Gastrocnemius medialis (tissue), 4 donors: Measurements from ENCODE around the gene MAPRE2. TPM values are rescaled to one million over a fixed set of nuclear protein-coding genes. Genes with fewer than 3 reads are reported as not detected.

ENCODE experiments used
- ATAC-seq, 2 donors: fragments of 150-250 bp; one replicate each; pipeline ENCODE4 v1.9.1; 2016
- DNase-seq, 2 donors: peaks; one replicate each; pipeline ENCODE4 v3.0.0-alpha.2; 2019
- H3K27ac ChIP-seq, 4 donors: fragments of 200-600 bp; sonication (generic); 1 replicate in 1 of 4; 2 replicates in 3 of 4; pipeline ENCODE4 v1.5.1; 2016 to 2018; ENCODE audit warnings: mild to moderate bottlenecking in 2 of 4, moderate library complexity in 1 of 4
- H3K27me3 ChIP-seq, 3 donors: fragments of 200-600 bp; sonication (generic) in 2 of 3; 1 replicate in 1 of 3; 2 replicates in 2 of 3; pipeline versions ENCODE4 v1.5.1 to v1.6.0; 2016 to 2019; ENCODE audit warnings: mild to moderate bottlenecking in 1 of 3, moderate library complexity in 1 of 3
- H3K36me3 ChIP-seq, 2 donors: fragments of 200-600 bp; sonication (generic) in 1 of 2; one replicate each; pipeline ENCODE4 v1.5.1; 2017 to 2018
- H3K4me1 ChIP-seq, 2 donors: fragments of 200-600 bp; sonication (generic) in 1 of 2; one replicate each; pipeline ENCODE4 v1.5.1; 2016 to 2017; ENCODE audit warnings: mild to moderate bottlenecking in 2 of 2
- H3K4me3 ChIP-seq, 4 donors: fragments of 200-600 bp; sonication (generic) in 3 of 4; 1 replicate in 1 of 4; 2 replicates in 3 of 4; pipeline ENCODE4 v1.5.1; 2016 to 2019; ENCODE audit warnings: mild to moderate bottlenecking in 2 of 4
- H3K9me3 ChIP-seq, 3 donors: fragments of 200-600 bp; sonication (generic) in 2 of 3; 1 replicate in 1 of 3; 2 replicates in 2 of 3; pipeline ENCODE4 v1.5.1; 2016 to 2019
- POLR2A ChIP-seq, 2 donors: fragments of 450-650 bp; IDR thresholded peaks; one replicate each; pipeline ENCODE4 v1.6.1; 2017; ENCODE audit warnings: antibody characterized with exemption in 2 of 2, mild to moderate bottlenecking in 2 of 2, moderate library complexity in 2 of 2
- in situ Hi-C, 4 donors: fragments of 200-750 bp; cut with MboI; loops; one replicate each; pipeline versions ENCODE4 v1.15.0 to v1.8.0; 2017; ENCODE audit warnings: low sequenced_read_pairs in 4 of 4
- intact Hi-C: fragments of 100-400 bp; cut with DNase I; formaldehyde crosslinking; loops from one replicate; pipeline ENCODE4 v1.15.1; 2023; ENCODE audit warnings: low total_unique reads
- total RNA-seq, 4 donors: library from RNA; depleted of rRNA; stranded (reverse); fragments of >200 nt; gene quantifications; one replicate each; pipeline versions ENCODE4 v1.1.0 to v1.2.3, GENCODE V29; 2016
- TF ChIP-seq, protein P1 (sequence below), 5 experiments: fragments of 450-650 bp in 3 of 5; fragments of 200-600 bp in 2 of 5; sonication (generic) in 2 of 5; IDR thresholded peaks in 4 of 5; conservative IDR thresholded peaks in 1 of 5; 1 replicate in 4 of 5; 2 replicates in 1 of 5; pipeline ENCODE4 v1.5.1; 2016 to 2019; ENCODE audit warnings: antibody characterized with exemption in 5 of 5, mild to moderate bottlenecking in 3 of 5, moderate library complexity in 3 of 5

The MAPRE2 gene
- total RNA-seq, 4 donors from 2014 or later, result 21.3 to 46.2 (median 34.4) TPM

DNA sequence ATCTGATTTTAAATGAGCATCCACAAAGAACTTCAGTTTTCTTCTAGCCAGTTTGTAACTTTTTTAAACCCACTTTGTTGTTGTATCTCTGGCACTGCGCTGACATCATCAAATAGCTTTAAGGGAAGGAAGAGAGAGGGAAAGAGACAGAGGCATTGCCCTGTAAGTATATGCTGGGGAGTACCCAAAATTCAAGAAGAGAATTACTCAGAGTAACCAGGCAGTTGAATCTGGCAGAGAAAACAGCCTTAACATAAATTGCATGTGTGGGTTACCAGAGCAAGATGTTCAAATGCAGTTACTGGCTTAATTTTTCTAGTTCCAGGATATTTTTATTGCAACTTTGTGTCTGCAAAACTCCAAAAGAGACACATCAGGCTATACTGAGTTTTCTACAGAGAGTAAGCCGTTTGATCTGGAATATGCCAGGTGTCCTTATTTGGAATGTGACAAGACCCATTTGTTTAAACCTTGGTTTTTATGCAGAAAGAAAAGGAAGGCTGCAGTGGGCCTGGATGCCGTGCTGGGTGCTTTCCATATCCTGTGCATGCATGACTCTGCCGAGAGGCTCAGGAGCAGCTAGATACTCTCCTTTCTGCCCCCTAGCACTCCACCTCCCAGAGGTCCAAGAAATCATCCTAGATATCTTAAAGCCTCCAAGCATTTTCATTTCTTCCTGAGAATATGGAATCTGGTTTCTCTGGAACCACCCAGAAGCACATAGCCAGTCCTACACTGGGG is 93.7 kb downstream of the MAPRE2 start:
- no peaks in the 10 kb centered on the region for H3K9me3 ChIP-seq
- no peak for DNase-seq
- no peak for TF ChIP-seq POLR2A (IDR thresholded peaks at IDR 0.05)
- TF ChIP-seq, protein P1, sequence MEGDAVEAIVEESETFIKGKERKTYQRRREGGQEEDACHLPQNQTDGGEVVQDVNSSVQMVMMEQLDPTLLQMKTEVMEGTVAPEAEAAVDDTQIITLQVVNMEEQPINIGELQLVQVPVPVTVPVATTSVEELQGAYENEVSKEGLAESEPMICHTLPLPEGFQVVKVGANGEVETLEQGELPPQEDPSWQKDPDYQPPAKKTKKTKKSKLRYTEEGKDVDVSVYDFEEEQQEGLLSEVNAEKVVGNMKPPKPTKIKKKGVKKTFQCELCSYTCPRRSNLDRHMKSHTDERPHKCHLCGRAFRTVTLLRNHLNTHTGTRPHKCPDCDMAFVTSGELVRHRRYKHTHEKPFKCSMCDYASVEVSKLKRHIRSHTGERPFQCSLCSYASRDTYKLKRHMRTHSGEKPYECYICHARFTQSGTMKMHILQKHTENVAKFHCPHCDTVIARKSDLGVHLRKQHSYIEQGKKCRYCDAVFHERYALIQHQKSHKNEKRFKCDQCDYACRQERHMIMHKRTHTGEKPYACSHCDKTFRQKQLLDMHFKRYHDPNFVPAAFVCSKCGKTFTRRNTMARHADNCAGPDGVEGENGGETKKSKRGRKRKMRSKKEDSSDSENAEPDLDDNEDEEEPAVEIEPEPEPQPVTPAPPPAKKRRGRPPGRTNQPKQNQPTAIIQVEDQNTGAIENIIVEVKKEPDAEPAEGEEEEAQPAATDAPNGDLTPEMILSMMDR (IDR thresholded peaks at IDR 0.05 in 4 of 5, conservative IDR thresholded peaks at IDR 0.05 in 1 of 5), result no peak
- intact Hi-C loops, result no loop called here
- in situ Hi-C loops, result loop anchor here in 3 of 4 donors (25.0 kb wide), 1 partner anchor 273 kb away; no protein-coding TSS in a partner anchor
- H3K4me1 ChIP-seq, result peaks cover 16 to 33% of the 10 kb centered on the region in 2 donors
- no peak overlapping the region for H3K4me3 ChIP-seq
- H3K27ac ChIP-seq, result peak overlapping the region; percentile 45 to 79 (median 75)
- no peaks in the 10 kb centered on the region for H3K27me3 ChIP-seq
- H3K36me3 ChIP-seq, result peaks cover 0 to 63% of the 10 kb centered on the region in 2 donors
- no peak for ATAC-seq

DNA sequence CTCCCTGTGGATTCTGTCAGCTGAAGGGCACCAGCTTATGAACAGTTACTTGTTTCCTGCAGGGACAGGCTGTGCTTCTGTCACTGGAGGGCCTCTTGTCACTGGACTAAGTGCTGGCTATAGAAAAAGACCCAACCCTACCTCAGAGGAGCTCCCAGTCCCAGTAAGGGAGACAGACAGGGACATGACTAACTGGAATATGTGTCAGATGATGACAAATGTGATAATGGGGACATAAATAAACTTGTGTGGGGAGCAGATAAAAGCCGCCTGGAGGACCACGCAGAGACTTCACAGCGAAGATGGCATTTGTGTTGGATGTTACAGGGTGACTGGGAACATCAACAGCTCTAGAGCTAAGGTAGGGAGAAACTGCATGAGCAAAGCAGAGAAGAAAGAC is 95.0 kb downstream of the MAPRE2 start:
- intact Hi-C loops, result no loop called here
- Histone ChIP-seq H3K4me3 (no peak overlapping the region), H3K9me3 (no peaks in the 10 kb centered on the region), H3K27ac (peak overlapping the region; percentile 45 to 79 (median 61)), H3K36me3 (peaks cover 0 to 71% of the 10 kb centered on the region in 2 donors), H3K4me1 (peaks cover 12 to 26% of the 10 kb centered on the region in 2 donors), H3K27me3 (no peaks in the 10 kb centered on the region)
- DNase-seq, result no peak
- TF ChIP-seq, protein P1 (IDR thresholded peaks at IDR 0.05 in 4 of 5, conservative IDR thresholded peaks at IDR 0.05 in 1 of 5), result no peak
- TF ChIP-seq POLR2A (IDR thresholded peaks at IDR 0.05), result no peak
- peak in 1 of 2 donors; percentile 25 for ATAC-seq
- in situ Hi-C loops, result loop anchor here in 3 of 4 donors (25.0 kb wide), 1 partner anchor 274 kb away; no protein-coding TSS in a partner anchor

DNA sequence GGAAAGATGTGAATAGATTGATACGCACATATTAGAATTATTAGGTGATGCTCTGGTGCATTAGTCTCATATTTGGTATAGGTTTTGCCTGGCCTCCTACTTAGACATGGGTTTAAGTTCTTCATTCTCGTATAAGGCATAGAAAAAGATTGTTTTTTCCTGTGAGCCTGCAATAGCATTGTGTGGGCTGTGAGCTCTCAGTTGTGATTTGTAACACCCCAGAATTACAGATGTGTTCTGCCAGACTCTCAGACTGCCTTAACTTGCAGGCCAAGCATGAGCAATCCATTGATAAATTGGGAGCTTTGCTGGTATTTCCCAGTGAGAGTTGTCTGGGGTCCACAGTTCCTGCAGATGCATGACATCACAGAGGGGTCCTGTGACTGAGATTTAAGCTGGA is 95.7 kb downstream of the MAPRE2 start:
- H3K4me3 ChIP-seq, result no peak overlapping the region
- intact Hi-C loops, result no loop called here
- no peaks in the 10 kb centered on the region for H3K9me3 ChIP-seq
- in situ Hi-C loops, result loop anchor here in 3 of 4 donors (25.0 kb wide), 1 partner anchor 275 kb away; no protein-coding TSS in a partner anchor
- DNase-seq (no peak), ATAC-seq (no peak)
- H3K27ac ChIP-seq, result peak overlapping the region in 3 of 4 donors; percentile 46 to 79 (median 76)
- H3K4me1 ChIP-seq, result peaks cover 8 to 20% of the 10 kb centered on the region in 2 donors
- TF ChIP-seq, protein P1 (IDR thresholded peaks at IDR 0.05 in 4 of 5, conservative IDR thresholded peaks at IDR 0.05 in 1 of 5), result no peak
- TF ChIP-seq POLR2A (IDR thresholded peaks at IDR 0.05), result no peak
- no peaks in the 10 kb centered on the region for H3K27me3 ChIP-seq
- peaks cover 0 to 67% of the 10 kb centered on the region in 2 donors for H3K36me3 ChIP-seq

DNA sequence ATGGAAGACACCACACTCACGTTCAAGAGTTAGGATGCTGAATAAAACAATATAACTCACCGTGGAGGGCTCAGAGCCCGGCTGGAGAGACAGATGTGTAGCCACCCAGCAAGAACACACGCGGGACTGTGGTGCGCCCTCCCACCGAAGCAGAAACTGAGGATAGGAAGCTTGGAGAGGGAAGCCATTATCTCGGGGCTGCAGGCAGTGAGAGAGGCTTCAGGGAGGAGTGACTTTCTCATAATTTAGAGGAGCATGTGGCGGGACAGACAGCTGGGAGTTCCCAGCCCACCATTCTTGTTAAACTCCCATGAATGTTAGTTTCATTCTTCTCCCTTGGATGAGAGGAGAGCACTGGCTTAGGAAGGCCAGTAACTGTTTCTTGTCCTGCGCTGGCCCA is 96.4 kb downstream of the MAPRE2 start:
- ATAC-seq (no peak), DNase-seq (no peak)
- Histone ChIP-seq H3K9me3 (no peaks in the 10 kb centered on the region), H3K27ac (peak overlapping the region; percentile 28 to 59 (median 53)), H3K36me3 (peaks cover 0 to 59% of the 10 kb centered on the region in 2 donors), H3K27me3 (no peaks in the 10 kb centered on the region), H3K4me1 (peaks cover 2 to 14% of the 10 kb centered on the region in 2 donors), H3K4me3 (no peak overlapping the region)
- intact Hi-C loops, result no loop called here
- TF ChIP-seq, protein P1 (IDR thresholded peaks at IDR 0.05 in 4 of 5, conservative IDR thresholded peaks at IDR 0.05 in 1 of 5), result no peak
- TF ChIP-seq POLR2A (IDR thresholded peaks at IDR 0.05), result no peak
- in situ Hi-C loops, result loop anchor here in 3 of 4 donors (25.0 kb wide), 1 partner anchor 275 kb away; no protein-coding TSS in a partner anchor
